Measurements from ENCODE around the gene SNX9.

Gene SNX9

GRCh38 chr6:157982102-157982562 lies 159.1 kb downstream of the SNX9 start:
- peak; percentile 40 for DNase-seq

GRCh38 chr6:157982563-157983405 lies 159.7 kb downstream of the SNX9 start:
- DNase-seq: peak; percentile 53

GRCh38 chr6:157983406-157984119 lies 160.5 kb downstream of the SNX9 start:
- DNase-seq: no peak

GRCh38 chr6:157984128-157984527 lies 161.1 kb downstream of the SNX9 start:
- no peak for DNase-seq

GRCh38 chr6:157984686-157985225 lies 161.7 kb downstream of the SNX9 start:
- no peak for DNase-seq

- DNase-seq: no peak
These were observed 162.5 kb downstream of the SNX9 start for GRCh38 chr6:157985378-157986155.

GRCh38 chr6:157987788-157988699 lies 165.0 kb downstream of the SNX9 start:
- DNase-seq: no peak

- no peak for DNase-seq
These were observed 165.6 kb downstream of the SNX9 start for GRCh38 chr6:157988700-157989063.

- DNase-seq: no peak
These were observed 166.7 kb downstream of the SNX9 start for GRCh38 chr6:157989541-157990289.

- DNase-seq: no peak
These were observed 167.4 kb downstream of the SNX9 start for GRCh38 chr6:157990321-157991066.

GRCh38 chr6:157991067-157991432 lies 168.0 kb downstream of the SNX9 start:
- DNase-seq: no peak

- DNase-seq: no peak
These were observed 170.0 kb downstream of the SNX9 start for GRCh38 chr6:157993076-157993475.

- DNase-seq: no peak
These were observed 171.2 kb downstream of the SNX9 start for GRCh38 chr6:157994125-157994795.

All from 8988T (cell line).